Activated T-cell treated with anti-CD3 and anti-CD28 coated beads for 48 hours (primary cell): Measurements from ENCODE around the gene TNXB.

Experiments
- DNase-seq: peaks from one replicate; pipeline ENCODE4 v3.0.0-alpha.2; 2020; ENCODE audit warnings: low read depth

TNXB gene

GRCh38 chr6:32139590-32139989 lies 30.5 kb upstream of the TNXB start:
- DNase-seq = no peak

GRCh38 chr6:32137454-32137853 lies 28.3 kb upstream of the TNXB start:
- DNase-seq = no peak

- DNase-seq = no peak
Observed at GRCh38 chr6:32133786-32134185, 24.6 kb upstream of the TNXB start.

- DNase-seq = no peak
Observed at GRCh38 chr6:32132110-32132509, 23.0 kb upstream of the TNXB start.

- no peak for DNase-seq
Observed at GRCh38 chr6:32131439-32131948, 22.4 kb upstream of the TNXB start.

- no peak for DNase-seq
Observed at GRCh38 chr6:32129297-32130088, 20.4 kb upstream of the TNXB start.

GRCh38 chr6:32128751-32129296 lies 19.7 kb upstream of the TNXB start:
- DNase-seq = no peak

GRCh38 chr6:32127717-32128592 lies 18.8 kb upstream of the TNXB start, which contains the start of gene ATF6B:
Gene ATF6B, minus strand, starts transcription at chr6:32128246. Its CDS starts 39 bp downstream, at chr6:32128207.
- peak; percentile 91 for DNase-seq

- DNase-seq = no peak
Observed at GRCh38 chr6:32127409-32127716, 18.2 kb upstream of the TNXB start.

- no peak for DNase-seq
Observed at GRCh38 chr6:32126880-32127279, 17.7 kb upstream of the TNXB start.

GRCh38 chr6:32123681-32124080 lies 14.5 kb upstream of the TNXB start:
- no peak for DNase-seq

- no peak for DNase-seq
Observed at GRCh38 chr6:32120573-32121059, 11.5 kb upstream of the TNXB start.

- peak; percentile 64 for DNase-seq
Observed at GRCh38 chr6:32118782-32119628, 9.9 kb upstream of the TNXB start.

- DNase-seq = no peak
Observed at GRCh38 chr6:32117461-32117860, 8.3 kb upstream of the TNXB start.

- no peak for DNase-seq
Observed at GRCh38 chr6:32116674-32117073, 7.5 kb upstream of the TNXB start.

GRCh38 chr6:32115623-32116022 lies 6.5 kb upstream of the TNXB start:
- no peak for DNase-seq

- DNase-seq = no peak
Observed at GRCh38 chr6:32114796-32115195, 5.7 kb upstream of the TNXB start.

- no peak for DNase-seq
Observed at GRCh38 chr6:32113386-32114352, 4.5 kb upstream of the TNXB start.

- DNase-seq = no peak
Observed at GRCh38 chr6:32112431-32112980, 3.4 kb upstream of the TNXB start.

GRCh38 chr6:32111424-32112066 lies 2.4 kb upstream of the TNXB start:
- DNase-seq = no peak
